Stimulated activated CD4-positive, alpha-beta T cell treated with anti-CD3 and anti-CD28 coated beads, Interleukin-2, amount 100 ng/mL, for 4 hours (primary cell): ENCODE measurements around the gene AAMP.

Experiments used
- DNase-seq: peaks from one replicate; pipeline ENCODE4 v3.0.0-alpha.2; 2020; ENCODE audit warnings: low read depth

Gene AAMP

GRCh38 chr2:218293715-218294429 lies 23.9 kb upstream of the AAMP start:
- DNase-seq: no peak

GRCh38 chr2:218292048-218293014 lies 22.4 kb upstream of the AAMP start, which contains the start of gene TMBIM1:
TMBIM1 (minus strand) TSS chr2:218292503; CDS start chr2:218282141, 10,362 bp downstream.
- peak; percentile 66 for DNase-seq

DNA sequence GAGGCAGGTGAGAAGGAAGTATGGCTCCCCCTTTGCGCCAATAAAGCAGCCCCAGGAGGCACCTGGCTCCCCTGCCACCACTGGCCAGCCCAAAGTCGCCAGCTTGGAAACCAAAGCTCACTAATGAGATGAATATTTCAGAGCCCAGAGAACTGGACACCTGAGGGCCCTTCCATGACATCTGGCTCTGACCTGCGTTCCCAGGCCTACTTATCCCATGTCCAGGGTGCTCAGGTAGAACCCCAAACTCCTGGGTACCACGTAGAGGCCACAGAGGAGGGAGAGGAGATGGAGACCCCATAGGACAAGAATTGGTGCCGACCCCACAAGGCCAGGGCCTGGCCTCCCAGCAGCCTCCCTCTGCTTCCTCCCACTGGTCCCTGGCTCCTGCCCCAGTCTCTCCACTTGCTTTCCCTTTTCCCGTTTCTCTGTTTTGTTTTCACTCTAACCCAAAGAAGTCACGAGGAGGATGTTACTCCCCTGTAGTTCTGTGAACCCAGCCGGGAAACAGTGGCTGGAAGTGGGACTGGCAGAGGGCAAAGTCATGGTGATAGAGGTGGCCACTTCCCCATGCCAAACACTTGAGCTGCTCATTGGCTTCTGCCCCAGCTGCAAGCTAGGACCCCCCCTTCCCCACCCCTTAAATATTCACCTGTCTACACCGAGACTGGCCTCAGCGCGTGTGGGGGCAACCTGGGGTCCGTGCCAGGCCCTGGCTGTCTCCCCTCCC lies 21.5 kb upstream of the AAMP start:
- DNase-seq: no peak

DNA sequence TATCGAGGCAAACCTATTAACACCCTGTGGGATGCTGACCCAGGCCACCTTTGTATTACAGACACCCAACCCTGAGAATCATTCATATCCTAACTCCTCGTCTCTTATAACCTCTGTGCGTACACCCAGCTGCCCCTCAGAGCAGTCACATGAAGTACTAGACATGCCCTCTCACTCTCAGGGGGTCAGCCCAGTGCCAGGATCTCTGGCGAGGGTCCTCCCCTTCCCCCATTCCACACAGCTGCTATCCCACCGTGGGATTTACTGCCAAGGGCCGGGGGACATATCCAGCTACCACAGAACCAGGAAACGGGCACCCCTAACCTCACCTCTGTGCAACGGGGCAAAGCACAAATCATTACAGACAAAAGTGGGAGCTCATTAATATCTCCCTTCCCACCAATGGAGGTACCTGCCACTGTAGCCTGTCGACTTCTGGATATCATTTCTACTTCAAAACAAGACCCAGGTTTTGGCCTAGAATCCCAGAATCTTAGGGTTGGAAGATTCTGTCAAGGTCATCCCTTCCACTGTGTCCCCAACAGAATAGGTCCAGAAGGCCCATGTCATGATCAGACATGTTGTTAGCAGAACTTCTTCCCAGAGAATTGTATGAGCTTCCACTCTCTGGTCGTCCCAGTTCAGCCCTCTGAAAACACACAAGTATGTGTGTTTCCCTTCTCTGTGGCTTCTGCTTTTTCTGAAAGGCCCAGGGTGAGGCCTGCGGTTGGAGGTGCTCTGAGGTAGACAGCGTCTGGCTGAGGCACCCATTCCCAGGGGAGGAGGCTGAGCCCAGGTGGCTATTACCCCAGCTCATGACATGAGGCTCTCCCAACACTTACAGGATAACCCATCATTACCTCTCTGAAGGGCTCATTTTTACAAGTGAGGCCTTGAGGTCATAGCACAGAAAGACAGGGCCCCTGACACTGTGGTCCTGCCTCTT lies 20.7 kb upstream of the AAMP start:
- no peak for DNase-seq

GRCh38 chr2:218289639-218290315 lies 19.8 kb upstream of the AAMP start:
- DNase-seq: no peak

GRCh38 chr2:218286570-218287459 lies 16.9 kb upstream of the AAMP start:
- peak; percentile 72 for DNase-seq

DNA sequence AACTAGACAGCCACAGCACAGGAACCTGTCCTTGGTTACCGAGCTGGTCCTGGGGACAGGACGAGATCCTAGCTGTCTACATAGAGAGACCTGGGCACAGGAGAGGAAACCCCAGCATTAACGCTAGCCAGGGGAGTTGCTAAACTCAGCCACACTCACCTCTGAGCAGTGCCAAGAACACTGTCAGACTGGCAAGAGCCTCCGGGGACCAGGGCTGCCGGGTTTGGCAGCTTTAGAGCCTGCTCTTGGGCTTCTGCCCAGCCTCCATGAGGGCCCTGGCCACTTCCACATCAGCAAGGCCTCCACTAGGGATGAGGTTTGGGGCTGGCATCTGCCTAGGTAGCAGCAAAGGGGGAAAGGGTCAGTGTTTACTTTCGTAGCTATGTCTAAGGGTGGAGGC lies 15.7 kb upstream of the AAMP start:
- DNase-seq: no peak

DNA sequence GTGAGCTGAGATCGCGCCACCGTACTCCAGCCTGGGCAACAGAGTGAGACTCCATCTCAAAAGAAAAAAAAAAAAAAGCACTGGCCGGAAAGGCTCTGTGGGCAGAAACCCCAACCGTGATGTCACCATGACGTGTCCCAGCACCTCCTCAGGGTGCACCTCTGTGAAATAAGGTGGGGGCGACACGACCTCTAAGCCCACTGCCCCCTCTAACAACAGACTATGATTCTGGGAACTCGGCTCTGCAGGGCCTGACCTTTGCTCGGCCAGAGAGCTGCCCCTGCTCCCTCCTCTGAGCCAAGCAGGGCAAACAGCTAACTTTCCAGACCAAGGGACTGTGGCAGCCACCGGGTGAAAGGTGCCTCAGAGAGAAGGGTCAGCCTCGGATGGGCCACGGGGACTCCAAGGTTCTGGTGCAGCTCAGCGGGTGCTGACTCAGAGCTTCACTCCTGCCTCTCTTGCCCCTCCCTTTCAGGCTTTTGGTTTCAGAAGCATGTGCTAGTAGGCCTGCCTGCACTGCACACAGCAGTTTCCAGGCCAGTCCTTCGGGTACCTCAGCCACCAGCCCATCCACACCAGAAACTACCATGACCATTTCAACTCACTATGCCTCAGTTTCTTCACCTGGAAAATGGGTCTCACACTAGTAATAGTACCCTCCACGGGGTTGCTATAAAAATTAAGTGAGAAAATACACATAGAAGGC lies 14.3 kb upstream of the AAMP start:
- DNase-seq: peak; percentile 51

GRCh38 chr2:218282173-218282991 lies 12.4 kb upstream of the AAMP start:
- no peak for DNase-seq

GRCh38 chr2:218281449-218281848 lies 11.5 kb upstream of the AAMP start:
- DNase-seq: no peak

- no peak for DNase-seq
Observed at GRCh38 chr2:218280260-218280870, 10.4 kb upstream of the AAMP start.

DNA sequence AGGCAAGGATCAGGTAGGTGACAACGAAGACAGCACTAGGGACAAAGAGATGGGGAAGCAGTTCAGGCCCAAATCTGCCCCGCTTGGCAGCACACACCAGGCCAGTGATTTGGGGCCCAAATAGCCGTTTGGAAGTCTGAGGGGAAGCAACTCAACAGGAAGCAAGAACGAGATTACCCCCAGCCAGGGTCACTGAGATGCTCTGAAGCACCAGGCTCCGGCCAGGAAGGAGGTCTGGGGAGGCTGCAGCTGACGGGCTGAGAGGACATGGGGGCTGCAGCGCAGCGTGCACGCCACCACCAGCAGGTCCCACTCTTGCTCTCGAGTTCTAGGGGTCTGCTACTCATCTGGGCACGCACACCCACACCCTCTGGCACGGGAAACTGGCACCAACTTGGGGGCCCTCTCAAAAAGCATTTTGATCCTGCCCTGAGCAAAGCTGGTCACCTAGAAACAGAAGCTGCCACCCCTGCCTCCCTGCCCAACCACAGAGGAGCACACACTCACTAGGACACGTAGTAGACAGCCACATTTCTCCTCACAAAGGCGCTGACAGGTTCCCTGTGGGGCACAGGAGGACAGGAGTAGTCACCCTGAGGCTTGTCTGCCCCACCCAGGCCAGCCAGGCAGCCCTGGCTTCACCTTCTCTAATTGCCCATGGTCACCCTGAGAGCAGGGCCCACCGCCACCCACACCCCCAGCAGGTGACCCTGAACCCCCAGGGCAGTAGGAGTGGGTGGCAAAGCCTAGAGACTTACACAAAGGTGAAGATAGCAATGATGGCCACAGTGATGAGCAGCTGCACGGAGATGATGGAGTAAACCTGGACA lies 8.8 kb upstream of the AAMP start:
- DNase-seq: no peak

DNA sequence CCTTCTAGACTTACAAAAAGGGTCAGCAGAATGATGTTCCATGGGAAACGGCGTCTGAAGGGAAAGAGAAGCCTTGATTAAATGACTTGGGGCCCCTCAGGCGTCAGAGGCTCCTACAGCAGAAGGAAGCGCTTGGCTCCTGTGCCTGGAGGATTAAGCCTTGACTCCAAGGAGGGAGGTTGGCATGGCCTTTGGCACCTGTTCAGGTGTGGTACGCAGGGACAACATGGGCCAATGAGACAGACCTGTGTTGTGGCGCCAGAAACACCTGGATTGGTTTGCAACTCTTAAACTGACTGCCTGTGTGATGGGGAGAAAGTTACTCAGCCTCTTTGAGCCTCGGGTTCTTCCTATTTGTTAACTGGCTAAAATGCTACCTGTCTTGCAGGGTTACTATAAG lies 8.0 kb upstream of the AAMP start:
- DNase-seq: no peak

GRCh38 chr2:218276986-218277755 lies 7.2 kb upstream of the AAMP start:
- DNase-seq: no peak

GRCh38 chr2:218275371-218276072 lies 5.6 kb upstream of the AAMP start:
- no peak for DNase-seq
